Naive thymus-derived CD4-positive, alpha-beta T cell (primary cell): ENCODE results near the gene ACTR1B. TPM values are rescaled to one million over a fixed set of nuclear protein-coding genes. Genes with fewer than 3 reads are reported as not detected.
A peak's percentile ranks its signal among the peaks of the same experiment; 100 is the strongest.

Source experiments
- ATAC-seq: fragments of 150-1000 bp; cut with Tn5 transposase; 2 replicates; pipeline ENCODE4 v1.10.0; 2021; ENCODE audit warnings: mild to moderate bottlenecking, moderate library complexity
- CTCF ChIA-PET: fragments of 350-600 bp; sonication (Branson Sonifier 250); formaldehyde crosslinking; loops from one replicate; lab custom pipeline; 2021; ENCODE audit warnings: antibody characterized with exemption; lab: Charles Lee
- POLR2A ChIA-PET: fragments of 350-600 bp; sonication (Branson Sonifier 250); formaldehyde crosslinking; loops from one replicate; lab custom pipeline; 2021; ENCODE audit warnings: antibody characterized with exemption, inconsistent platforms; lab: Charles Lee
- DNase-seq, 9 donors: peaks; one replicate each; pipeline versions ENCODE4 v3.0.0 to v3.0.0-alpha.2; 2020 to 2022; ENCODE audit warnings: mixed read lengths in 1 of 9
- H3K27ac ChIP-seq: one replicate; pipeline ENCODE4 v1.7.0; 2013; ENCODE audit warnings: mild to moderate bottlenecking, low read depth, low read length, moderate library complexity
- H3K27me3 ChIP-seq, 2 donors: one replicate each; pipeline ENCODE4 v1.7.0; 2013; ENCODE audit warnings: low read length in 2 of 2, mild to moderate bottlenecking in 2 of 2, moderate library complexity in 2 of 2; ENCODE audit not compliant: control insufficient read depth in 2 of 2, insufficient read depth in 2 of 2
- H3K36me3 ChIP-seq, 3 experiments: 1 replicate in 2 of 3; 2 replicates in 1 of 3; pipeline ENCODE4 v1.7.0; 2013; ENCODE audit warnings: low read length in 3 of 3, mild to moderate bottlenecking in 3 of 3, moderate library complexity in 1 of 3; ENCODE audit not compliant: insufficient read depth in 3 of 3, control insufficient read depth in 2 of 3
- H3K4me1 ChIP-seq, 2 donors: one replicate each; pipeline ENCODE4 v1.7.0; 2013; ENCODE audit warnings: low read length in 2 of 2, mild to moderate bottlenecking in 2 of 2, moderate library complexity in 1 of 2; ENCODE audit not compliant: control insufficient read depth in 2 of 2, insufficient read depth in 2 of 2
- H3K4me3 ChIP-seq: 2 replicates; pipeline ENCODE4 v1.7.0; 2013; ENCODE audit warnings: mild to moderate bottlenecking, low read length
- H3K9me3 ChIP-seq, 3 experiments: 1 replicate in 2 of 3; 2 replicates in 1 of 3; pipeline ENCODE4 v1.7.0; 2013; ENCODE audit warnings: low read length in 3 of 3; ENCODE audit not compliant: control insufficient read depth in 2 of 3
- H3K27ac Mint-ChIP-seq, 9 donors: one replicate each; pipeline ENCODE4 v1.8.0; 2020 to 2022; ENCODE audit warnings: mixed read lengths in 9 of 9, mild to moderate bottlenecking in 8 of 9, moderate library complexity in 5 of 9, inconsistent platforms in 2 of 9
- H3K27me3 Mint-ChIP-seq, 5 donors: one replicate each; pipeline ENCODE4 v1.8.0; 2021 to 2022; ENCODE audit warnings: mixed read lengths in 5 of 5, mild to moderate bottlenecking in 1 of 5
- H3K36me3 Mint-ChIP-seq, 5 donors: one replicate each; pipeline ENCODE4 v1.8.0; 2020 to 2022; ENCODE audit warnings: mixed read lengths in 5 of 5, mild to moderate bottlenecking in 3 of 5, inconsistent platforms in 1 of 5
- H3K4me1 Mint-ChIP-seq, 7 donors: one replicate each; pipeline ENCODE4 v1.8.0; 2020 to 2022; ENCODE audit warnings: mixed read lengths in 7 of 7, mild to moderate bottlenecking in 3 of 7, inconsistent platforms in 1 of 7
- H3K4me3 Mint-ChIP-seq, 10 donors: one replicate each; pipeline ENCODE4 v1.8.0; 2020 to 2022; ENCODE audit warnings: mild to moderate bottlenecking in 10 of 10, mixed read lengths in 10 of 10, moderate library complexity in 6 of 10, inconsistent platforms in 2 of 10
- H3K9me3 Mint-ChIP-seq, 11 donors: one replicate each; pipeline ENCODE4 v1.8.0; 2020 to 2022; ENCODE audit warnings: mixed read lengths in 11 of 11, mild to moderate bottlenecking in 4 of 11, inconsistent platforms in 1 of 11, moderate library complexity in 1 of 11
- intact Hi-C, 2 donors: fragments of 100-400 bp; cut with micrococcal nuclease; formaldehyde crosslinking; loops; one replicate each; pipeline ENCODE4 v1.15.1; 2023
- polyA plus RNA-seq, 2 donors: library from polyadenylated mRNA; unstranded; fragments of 300-500 nt; fragmentation: Illumina TruSeq; gene quantifications; one replicate each; pipeline ENCODE4 v1.2.3, GENCODE V29; 2021
- total RNA-seq, 6 experiments: library from RNA in 5 of 6; stranded (reverse) in 5 of 6; gene quantifications; 1 replicate in 5 of 6; 2 replicates in 1 of 6; pipeline ENCODE4 v1.2.3 and lab custom pipeline; 2021 to 2026

ACTR1B gene
- total and polyA plus RNA-seq, 7 experiments from 2014 or later: 13.2 to 95.5 (median 89.1) TPM

GRCh38 chr2:97708048-97708380 is 44.2 kb upstream of the ACTR1B start:
- Histone ChIP-seq H3K27me3 (no peaks in the 10 kb centered on the region), H3K4me3 (no peak overlapping the region), H3K9me3 (no peaks in the 10 kb centered on the region), H3K4me1 (peaks cover 21 to 29% of the 10 kb centered on the region in 2 donors), H3K36me3 (no peaks in the 10 kb centered on the region), H3K27ac (no peak overlapping the region)
- peaks cover 0 to 2% (median 0%) of the 10 kb centered on the region in 5 donors for H3K27me3 Mint-ChIP-seq
- intact Hi-C loops: no loop called here
- peaks cover 25 to 35% (median 31%) of the 10 kb centered on the region in 7 donors for H3K4me1 Mint-ChIP-seq
- H3K36me3 Mint-ChIP-seq: peaks cover 0 to 3% (median 0%) of the 10 kb centered on the region in 5 donors
- POLR2A ChIA-PET: no interaction called here
- CTCF ChIA-PET: interaction anchor here (0.8 to 7.7 kb wide), 8 partner anchors 8 to 680 kb away, joined by 3 to 43 read pairs (median 6); no protein-coding TSS in a partner anchor
- DNase-seq: no peak
- no peak overlapping the region for H3K4me3 Mint-ChIP-seq
- peaks cover 0 to 2% (median 0%) of the 10 kb centered on the region in 11 donors for H3K9me3 Mint-ChIP-seq
- ATAC-seq: no peak
- no peak overlapping the region for H3K27ac Mint-ChIP-seq

GRCh38 chr2:97707362-97708047 is 43.7 kb upstream of the ACTR1B start:
- ATAC-seq: no peak
- no peak overlapping the region for H3K4me3 Mint-ChIP-seq
- POLR2A ChIA-PET: no interaction called here

GRCh38 chr2:97706708-97707345 is 43.0 kb upstream of the ACTR1B start:
- Mint-ChIP-seq H3K27me3 (peaks cover 0 to 2% (median 0%) of the 10 kb centered on the region in 5 donors), H3K36me3 (peaks cover 0 to 3% (median 0%) of the 10 kb centered on the region in 5 donors), H3K4me1 (peaks cover 15 to 23% (median 21%) of the 10 kb centered on the region in 7 donors), H3K27ac (no peak overlapping the region), H3K4me3 (no peak overlapping the region), H3K9me3 (peaks cover 0 to 2% (median 0%) of the 10 kb centered on the region in 11 donors)
- intact Hi-C loops: no loop called here
- Histone ChIP-seq H3K36me3 (no peaks in the 10 kb centered on the region), H3K27ac (no peak overlapping the region), H3K4me1 (peaks cover 11 to 22% of the 10 kb centered on the region in 2 donors), H3K4me3 (no peak overlapping the region), H3K27me3 (no peaks in the 10 kb centered on the region), H3K9me3 (no peaks in the 10 kb centered on the region)
- DNase-seq: peak in 1 of 9 donors; percentile 16
- CTCF ChIA-PET: interaction anchor here (0.7 to 7.7 kb wide), 4 partner anchors 40 to 562 kb away, joined by 3 to 43 read pairs (median 4); no protein-coding TSS in a partner anchor
- POLR2A ChIA-PET: no interaction called here
- ATAC-seq: no peak

More at GRCh38 chr2:97707362-97708047, 43.7 kb upstream of the ACTR1B start:
- intact Hi-C loops: no loop called here
- Histone ChIP-seq H3K4me1 (peaks cover 16 to 24% of the 10 kb centered on the region in 2 donors), H3K9me3 (no peaks in the 10 kb centered on the region), H3K27me3 (no peaks in the 10 kb centered on the region), H3K4me3 (no peak overlapping the region), H3K27ac (no peak overlapping the region), H3K36me3 (no peaks in the 10 kb centered on the region)
- Mint-ChIP-seq H3K9me3 (peaks cover 0 to 2% (median 0%) of the 10 kb centered on the region in 11 donors), H3K27me3 (peaks cover 0 to 2% (median 0%) of the 10 kb centered on the region in 5 donors), H3K36me3 (peaks cover 0 to 3% (median 0%) of the 10 kb centered on the region in 5 donors), H3K27ac (no peak overlapping the region), H3K4me1 (peaks cover 21 to 30% (median 27%) of the 10 kb centered on the region in 7 donors)
- no peak for DNase-seq
- CTCF ChIA-PET: interaction anchor here (0.7 to 7.7 kb wide), 6 partner anchors 8 to 561 kb away, joined by 3 to 43 read pairs (median 12); no protein-coding TSS in a partner anchor

GRCh38 chr2:97706112-97706511 is 42.3 kb upstream of the ACTR1B start:
- intact Hi-C loops: no loop called here
- peaks cover 10 to 15% of the 10 kb centered on the region in 2 donors for H3K4me1 ChIP-seq
- ATAC-seq (no peak), DNase-seq (peak in 1 of 9 donors; percentile 16)
- H3K36me3 ChIP-seq: no peaks in the 10 kb centered on the region
- Mint-ChIP-seq H3K9me3 (peaks cover 0 to 2% (median 0%) of the 10 kb centered on the region in 11 donors), H3K27ac (no peak overlapping the region), H3K4me3 (no peak overlapping the region), H3K36me3 (peaks cover 0 to 3% (median 0%) of the 10 kb centered on the region in 5 donors), H3K4me1 (peaks cover 10 to 16% (median 14%) of the 10 kb centered on the region in 7 donors), H3K27me3 (peaks cover 0 to 2% (median 0%) of the 10 kb centered on the region in 5 donors)
- no peaks in the 10 kb centered on the region for H3K9me3 ChIP-seq
- ChIA-PET CTCF (interaction anchor here (0.7 to 0.8 kb wide), 3 partner anchors 9 to 1705 kb away, joined by 3 to 4 read pairs (median 3); no protein-coding TSS in a partner anchor), POLR2A (interaction anchor here (0.6 kb wide), 1 partner anchor 312 kb away, joined by 4 read pairs; no protein-coding TSS in a partner anchor)
- H3K4me3 ChIP-seq: no peak overlapping the region
- H3K27ac ChIP-seq: no peak overlapping the region
- no peaks in the 10 kb centered on the region for H3K27me3 ChIP-seq

- Mint-ChIP-seq H3K27ac (no peak overlapping the region), H3K27me3 (peaks cover 0 to 3% (median 0%) of the 10 kb centered on the region in 5 donors), H3K4me1 (peaks cover 5 to 13% (median 11%) of the 10 kb centered on the region in 7 donors), H3K9me3 (peaks cover 0 to 1% (median 0%) of the 10 kb centered on the region in 11 donors), H3K36me3 (peaks cover 0 to 1% (median 0%) of the 10 kb centered on the region in 5 donors), H3K4me3 (no peak overlapping the region)
- H3K4me1 ChIP-seq: peaks cover under 1 to 5% of the 10 kb centered on the region in 2 donors
- intact Hi-C loops: no loop called here
- no peak overlapping the region for H3K4me3 ChIP-seq
- no peaks in the 10 kb centered on the region for H3K9me3 ChIP-seq
- no peak overlapping the region for H3K27ac ChIP-seq
- ATAC-seq (no peak), DNase-seq (peak in 1 of 9 donors; percentile 15)
- CTCF ChIA-PET: interaction anchor here (0.9 to 1.3 kb wide), 2 partner anchors 43 to 47 kb away, joined by 3 read pairs; no protein-coding TSS in a partner anchor
- no peaks in the 10 kb centered on the region for H3K36me3 ChIP-seq
- POLR2A ChIA-PET: interaction anchor here (0.7 kb wide), 1 partner anchor 55 kb away, joined by 4 read pairs; no protein-coding TSS in a partner anchor
- no peaks in the 10 kb centered on the region for H3K27me3 ChIP-seq
Measured at GRCh38 chr2:97704989-97705388, 41.1 kb upstream of the ACTR1B start.

GRCh38 chr2:97703741-97704140 is 39.9 kb upstream of the ACTR1B start:
- no peaks in the 10 kb centered on the region for H3K27me3 ChIP-seq
- H3K9me3 Mint-ChIP-seq: no peaks in the 10 kb centered on the region
- H3K27ac Mint-ChIP-seq: no peak overlapping the region
- H3K36me3 Mint-ChIP-seq: no peaks in the 10 kb centered on the region
- H3K4me1 ChIP-seq: no peaks in the 10 kb centered on the region
- H3K4me1 Mint-ChIP-seq: peaks cover 0 to 7% (median 7%) of the 10 kb centered on the region in 7 donors
- H3K27ac ChIP-seq: no peak overlapping the region
- H3K36me3 ChIP-seq: no peaks in the 10 kb centered on the region
- no peak overlapping the region for H3K4me3 ChIP-seq
- intact Hi-C loops: no loop called here
- DNase-seq: no peak
- peaks cover 0 to 6% (median 0%) of the 10 kb centered on the region in 5 donors for H3K27me3 Mint-ChIP-seq
- CTCF ChIA-PET: interaction anchor here (1.5 to 1.9 kb wide), 2 partner anchors 9 to 15 kb away, joined by 4 to 5 read pairs; partner anchors contain the start of gene ZAP70
- no peak overlapping the region for H3K4me3 Mint-ChIP-seq
- no peaks in the 10 kb centered on the region for H3K9me3 ChIP-seq
- POLR2A ChIA-PET: no interaction called here
- no peak for ATAC-seq
